HG02973 (cell line): Measurements from ENCODE around the gene TPGS1.

Experiments
- ATAC-seq: cut with Tn5 transposase; IDR thresholded peaks from one replicate; pipeline ENCODE4 v1.9.1; 2021; ENCODE audit warnings: moderate library complexity; ENCODE audit not compliant: unreplicated experiment

Gene TPGS1, protein sequence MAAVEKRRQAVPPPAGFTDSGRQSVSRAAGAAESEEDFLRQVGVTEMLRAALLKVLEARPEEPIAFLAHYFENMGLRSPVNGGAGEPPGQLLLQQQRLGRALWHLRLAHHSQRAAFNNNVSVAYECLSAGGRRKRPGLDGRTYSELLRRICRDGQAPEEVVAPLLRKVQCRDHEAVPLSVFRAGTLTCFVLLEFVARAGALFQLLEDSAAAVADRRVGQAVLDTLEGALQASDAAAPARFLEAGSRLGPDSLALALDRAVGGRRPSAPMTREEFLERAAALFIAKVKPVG

DNA sequence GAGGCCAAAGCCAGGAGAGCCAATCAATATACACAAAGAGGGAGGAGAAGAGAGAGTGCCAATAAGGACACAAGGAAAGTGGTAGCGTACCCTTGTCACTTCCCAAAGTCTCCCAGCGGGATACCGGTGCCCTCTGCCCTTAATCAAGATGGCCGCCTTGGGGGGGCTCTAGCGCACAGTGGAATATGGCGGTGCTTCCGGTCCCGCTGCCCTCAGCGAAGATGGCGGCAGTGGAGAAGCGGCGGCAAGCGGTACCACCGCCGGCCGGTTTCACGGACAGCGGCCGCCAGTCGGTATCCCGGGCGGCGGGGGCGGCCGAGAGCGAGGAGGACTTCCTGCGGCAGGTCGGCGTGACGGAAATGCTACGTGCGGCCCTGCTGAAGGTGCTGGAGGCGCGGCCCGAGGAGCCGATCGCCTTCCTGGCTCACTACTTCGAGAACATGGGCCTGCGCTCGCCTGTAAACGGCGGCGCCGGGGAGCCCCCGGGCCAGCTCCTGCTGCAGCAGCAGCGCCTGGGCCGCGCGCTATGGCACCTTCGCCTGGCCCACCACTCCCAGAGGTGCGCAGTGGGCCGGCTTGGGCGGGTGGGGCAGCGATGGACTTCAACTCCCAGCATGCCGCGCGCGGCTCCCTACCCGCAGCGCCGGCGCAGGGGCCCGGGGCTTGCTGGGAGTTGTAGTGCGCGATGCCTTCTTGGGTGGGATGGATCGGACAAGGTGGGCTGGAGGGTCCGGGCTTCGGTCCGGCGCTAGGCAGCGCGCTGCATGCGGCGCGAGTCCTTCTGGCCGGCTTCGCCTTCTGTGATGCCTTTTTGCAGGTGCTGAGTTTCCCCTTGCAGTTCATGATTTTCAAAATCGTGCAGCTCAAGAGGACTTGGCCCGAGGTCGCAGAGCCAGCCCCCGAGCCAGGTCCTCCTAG is at the start of gene TPGS1:
TPGS1 (plus strand) TSS at position 212 of the 918 bp plus-strand sequence; CDS start at position 222, 10 bp downstream.
- ATAC-seq = peak; percentile 47

DNA sequence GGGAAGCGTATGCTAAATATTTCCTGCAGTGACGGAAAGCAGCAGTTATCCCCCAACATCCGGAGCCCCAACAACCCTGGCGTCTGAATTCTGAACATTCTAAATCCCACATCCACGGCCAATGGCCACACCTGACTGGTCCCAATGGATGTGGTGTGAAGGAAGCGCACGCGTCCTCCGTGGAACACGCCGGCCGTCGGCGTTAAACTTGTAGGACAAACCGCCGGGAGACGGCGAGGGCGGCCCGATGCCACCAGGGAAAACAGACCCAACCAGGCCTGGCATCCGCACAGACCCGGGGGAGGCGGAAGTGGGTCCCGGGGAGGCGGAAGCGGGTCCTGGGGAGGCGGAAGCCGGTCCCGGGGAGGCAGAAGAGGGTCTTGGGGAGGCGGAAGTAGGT is 49.7 kb upstream of the TPGS1 start:
- no peak for ATAC-seq

DNA sequence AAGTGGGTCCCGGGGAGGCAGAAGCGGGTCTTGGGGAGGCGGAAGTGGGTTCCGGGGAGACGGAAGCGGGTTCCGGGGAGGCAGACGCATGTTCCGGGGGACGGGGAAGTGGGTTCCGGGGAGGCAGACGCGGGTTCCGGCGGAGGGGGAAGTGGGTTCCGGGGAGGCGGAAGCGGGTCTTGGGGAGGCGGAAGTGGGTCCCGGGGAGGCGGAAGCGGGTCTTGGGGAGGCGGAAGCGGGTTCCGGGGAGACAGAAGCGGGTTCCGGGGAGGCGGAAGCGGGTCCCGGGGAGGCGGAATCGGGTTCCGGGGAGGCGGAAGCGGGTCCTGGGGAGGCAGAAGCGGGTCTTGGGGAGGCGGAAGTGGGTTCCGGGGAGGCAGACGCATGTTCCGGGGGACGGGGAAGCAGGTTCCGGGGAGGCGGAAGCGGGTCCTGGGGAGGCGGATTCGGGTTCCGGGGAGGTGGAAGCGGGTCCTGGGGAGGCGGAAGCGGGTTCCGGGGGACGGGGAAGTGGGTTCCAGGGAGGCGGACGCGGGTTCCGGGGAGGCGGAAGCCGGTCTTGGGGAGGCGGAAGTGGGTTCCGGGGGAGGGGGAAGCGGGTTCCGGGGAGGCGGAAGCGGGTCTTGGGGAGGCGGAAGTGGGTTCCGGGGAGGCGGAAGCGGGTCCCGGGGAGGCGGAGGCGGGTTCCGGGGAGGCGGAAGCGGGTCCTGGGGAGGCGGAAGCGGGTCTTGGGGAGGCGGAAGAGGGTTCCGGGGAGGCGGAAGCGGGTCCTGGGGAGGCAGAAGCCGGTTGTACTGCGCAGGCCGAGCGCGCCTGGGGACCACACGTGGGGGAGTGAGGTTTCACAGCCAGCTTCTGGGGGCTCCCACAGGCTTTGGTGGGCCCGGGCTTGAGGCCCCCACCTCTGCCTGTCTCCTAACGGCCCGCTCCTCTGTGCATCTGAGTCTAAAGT is 48.9 kb upstream of the TPGS1 start:
- no peak for ATAC-seq

DNA sequence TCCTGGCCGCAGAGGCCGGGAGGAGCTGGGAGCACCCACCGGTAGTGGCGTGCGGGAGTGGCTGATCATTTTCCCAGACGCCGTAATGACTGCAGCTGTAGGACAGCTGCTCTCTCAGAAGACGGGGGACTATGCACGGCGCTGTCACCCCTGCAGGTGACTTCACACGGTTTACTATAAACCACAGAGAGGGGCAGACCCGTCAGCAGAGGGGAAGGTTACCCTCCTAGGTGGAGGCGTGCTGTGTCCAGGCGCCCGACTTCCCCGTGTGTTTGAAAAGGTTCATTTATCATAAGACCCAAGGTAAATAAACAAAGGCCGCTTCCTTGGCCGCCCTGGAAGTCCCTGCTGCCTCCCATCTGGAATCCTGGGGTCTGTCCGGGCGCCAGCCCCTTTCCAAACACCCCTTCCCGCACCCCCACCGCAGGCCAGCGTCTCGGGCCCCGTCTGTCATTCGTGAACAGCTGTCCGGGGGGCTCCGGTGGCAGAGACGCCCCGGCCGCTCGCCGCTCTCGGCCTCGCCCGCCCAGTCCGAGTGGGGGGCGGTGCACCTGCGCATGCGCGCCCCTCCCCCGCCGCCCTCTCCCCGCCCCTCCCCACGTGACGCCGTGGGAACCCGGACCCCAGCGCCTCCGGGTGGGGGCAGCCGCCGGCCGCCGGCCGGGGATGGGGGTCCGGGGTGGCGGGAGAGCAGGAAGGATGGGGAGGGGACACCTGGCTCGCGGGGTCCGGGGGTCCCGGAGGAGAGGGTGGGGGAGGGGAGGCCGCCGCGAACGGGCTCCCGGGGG is 47.4 kb upstream of the TPGS1 start:
- no peak for ATAC-seq

DNA sequence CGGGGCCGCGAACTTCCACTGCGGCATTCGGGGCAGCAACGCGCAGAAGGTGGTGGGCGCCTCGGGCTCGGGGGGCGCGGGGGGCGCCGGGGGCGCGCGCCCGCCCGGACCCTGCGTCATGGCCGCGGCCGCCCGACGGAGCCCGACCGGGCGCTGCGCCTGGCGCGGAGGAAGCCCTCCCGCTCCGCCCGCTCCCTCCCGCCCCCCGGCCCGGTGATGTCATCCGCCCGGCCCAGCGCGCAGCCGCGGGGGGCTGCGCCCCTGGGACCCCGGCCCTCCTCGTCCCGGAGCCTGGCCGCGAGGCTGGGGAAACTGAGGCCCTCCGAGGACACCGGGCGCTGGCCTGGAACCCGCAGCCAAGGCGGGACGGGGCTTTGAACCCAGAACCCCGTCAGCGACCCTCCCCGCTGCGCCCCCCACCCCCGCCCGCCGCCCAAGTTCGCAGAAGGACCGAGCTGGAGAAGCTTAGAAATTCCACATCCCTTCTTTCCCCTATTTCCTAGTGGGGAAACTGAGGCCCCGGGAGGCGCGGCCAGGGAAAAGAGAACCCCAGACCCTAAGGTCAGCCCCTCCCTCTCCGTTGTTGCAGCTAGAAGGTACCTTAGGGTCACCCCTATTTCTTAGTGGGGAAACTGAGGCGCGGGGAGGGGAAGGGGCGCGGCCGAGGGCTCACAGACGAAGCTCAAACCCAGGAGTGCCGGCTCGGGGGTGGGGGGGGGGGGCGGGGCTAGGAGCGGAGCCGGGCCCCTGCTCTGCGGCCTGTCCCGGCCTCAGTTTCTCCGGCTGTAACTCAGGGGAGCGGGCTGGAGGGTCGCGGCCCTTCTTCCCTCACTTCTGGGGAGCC is 46.2 kb upstream of the TPGS1 start, which contains the start of gene SHC2:
SHC2 (minus strand) TSS at position 157 of the 844 bp plus-strand sequence; CDS start at position 120, 37 bp downstream.
- no peak for ATAC-seq

DNA sequence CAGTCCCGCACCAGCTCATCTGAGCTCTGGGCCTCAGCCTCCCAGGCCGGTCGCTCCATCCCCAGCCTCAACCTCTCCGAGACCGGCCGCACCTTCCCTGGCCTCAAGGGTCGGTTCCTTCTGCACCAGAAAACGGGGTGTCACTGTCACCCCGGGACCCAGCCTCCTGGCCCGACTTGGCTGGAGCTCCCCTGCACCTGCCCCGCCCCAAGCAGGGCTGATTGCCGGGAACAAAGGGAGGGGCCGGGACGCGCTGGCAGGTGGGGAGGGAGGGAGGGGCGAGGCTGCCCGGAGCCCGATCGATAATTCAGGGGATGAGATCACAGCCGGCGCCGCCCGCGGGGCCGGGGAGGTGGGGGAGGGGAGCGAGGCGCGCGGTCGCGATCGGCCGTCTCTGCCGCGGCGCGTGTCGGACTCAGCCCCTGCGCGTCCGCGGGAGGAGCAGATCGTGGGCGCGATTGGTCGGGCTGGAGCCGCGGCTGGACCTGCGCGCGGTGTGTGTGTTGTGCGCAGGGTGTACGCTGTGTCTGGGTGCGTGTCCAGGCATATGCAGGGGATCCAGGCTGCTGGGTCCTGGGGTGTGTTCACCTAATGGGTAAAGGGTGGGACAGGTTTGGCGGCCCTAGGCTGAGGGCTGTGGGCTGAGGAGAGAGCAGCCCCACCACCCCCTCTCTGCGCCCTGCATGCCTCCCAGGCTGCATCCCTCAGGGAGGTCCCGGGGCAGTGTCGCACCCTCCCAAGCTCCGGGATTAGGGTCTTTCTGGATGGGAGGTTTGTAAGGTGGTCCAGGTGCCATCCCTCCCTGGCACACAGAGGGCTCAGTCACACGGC is 45.4 kb upstream of the TPGS1 start:
- ATAC-seq = no peak

DNA sequence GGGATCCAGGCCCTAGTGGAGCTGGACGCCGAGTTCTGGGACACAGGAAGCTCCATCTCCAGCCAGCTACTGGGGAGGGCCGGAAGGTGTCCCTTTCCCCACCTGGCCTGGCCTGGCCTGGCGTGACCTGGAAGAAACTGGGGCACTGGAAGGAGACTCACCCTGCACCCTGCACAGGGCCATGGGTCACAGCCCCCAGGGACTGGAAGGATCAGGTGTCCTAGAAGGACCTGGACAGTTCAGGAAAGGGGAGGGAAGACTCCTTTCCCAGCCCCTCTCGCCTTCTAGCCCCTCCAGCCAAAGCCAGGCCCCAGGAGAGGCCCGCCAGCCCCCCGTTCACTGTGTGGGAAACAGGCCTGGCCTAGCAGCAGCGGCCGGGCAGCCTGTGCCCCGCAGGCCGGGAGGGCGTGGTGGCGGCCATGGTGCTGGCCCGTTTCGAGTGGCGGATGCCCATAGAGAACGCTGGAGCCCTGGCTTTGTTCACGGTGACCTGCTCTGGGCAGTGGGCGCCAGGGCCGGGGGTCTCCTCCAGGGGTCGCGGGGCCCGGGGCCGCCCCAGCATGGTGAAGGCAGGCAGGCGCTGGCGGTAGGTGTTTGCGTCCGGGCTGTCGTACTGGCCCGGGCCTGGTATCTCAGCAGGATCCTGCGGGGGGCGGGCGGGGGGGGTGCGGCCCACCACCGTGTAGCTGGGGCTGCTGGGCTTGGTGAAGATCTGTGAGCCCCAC is 43.7 kb upstream of the TPGS1 start:
- no peak for ATAC-seq

DNA sequence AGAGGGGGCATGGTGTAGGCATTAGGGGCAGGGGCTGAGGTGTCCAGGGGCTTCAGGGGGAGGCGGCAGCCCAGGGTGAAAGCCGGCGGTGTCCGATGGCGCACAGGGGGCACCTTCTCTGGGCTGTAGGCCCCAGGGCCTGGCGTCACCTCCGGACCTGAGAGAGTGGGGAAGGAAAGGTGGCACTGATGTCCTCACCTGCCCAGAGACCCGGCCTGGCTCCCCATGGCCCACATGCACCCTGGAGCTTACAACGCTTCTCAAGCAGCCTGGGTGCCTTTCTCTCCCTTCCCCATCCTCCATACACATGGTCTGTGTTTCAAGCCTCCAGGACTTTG is 43.1 kb upstream of the TPGS1 start:
- no peak for ATAC-seq

DNA sequence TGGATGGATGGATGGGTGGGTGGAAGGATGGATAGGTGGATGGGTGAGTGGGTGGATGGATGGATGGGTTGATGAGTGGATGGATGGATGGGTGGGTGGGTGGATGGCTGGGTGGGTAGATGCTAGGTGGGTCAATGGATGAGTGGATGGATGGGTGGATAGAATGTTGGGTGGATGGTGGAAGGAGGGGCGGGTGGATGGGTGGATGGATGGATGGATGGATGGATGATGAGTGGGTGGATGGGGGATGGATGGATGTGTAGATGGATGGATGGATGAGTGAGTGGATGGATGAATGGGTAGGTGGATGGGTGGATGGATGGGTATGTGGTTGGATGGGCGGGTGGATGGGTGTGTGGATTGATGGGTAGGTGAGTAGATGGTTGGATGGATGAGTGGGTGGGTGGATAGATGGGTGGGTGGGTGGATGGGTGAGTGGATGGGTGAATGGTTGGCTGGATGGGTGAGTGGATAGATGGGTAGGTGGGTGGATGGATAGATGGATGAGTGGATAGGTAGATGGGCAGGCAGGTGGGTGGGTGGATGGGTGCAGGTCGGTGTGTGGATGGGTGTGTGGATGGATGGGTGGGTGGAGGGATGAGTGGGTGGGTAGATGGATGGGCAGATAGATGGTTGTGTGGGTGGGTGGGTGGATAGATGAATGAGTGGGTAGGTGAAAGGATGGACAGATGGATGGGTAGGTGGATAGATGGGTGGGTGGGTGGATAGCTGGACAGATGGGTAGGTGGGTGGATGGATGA is 42.1 kb upstream of the TPGS1 start:
- no peak for ATAC-seq

DNA sequence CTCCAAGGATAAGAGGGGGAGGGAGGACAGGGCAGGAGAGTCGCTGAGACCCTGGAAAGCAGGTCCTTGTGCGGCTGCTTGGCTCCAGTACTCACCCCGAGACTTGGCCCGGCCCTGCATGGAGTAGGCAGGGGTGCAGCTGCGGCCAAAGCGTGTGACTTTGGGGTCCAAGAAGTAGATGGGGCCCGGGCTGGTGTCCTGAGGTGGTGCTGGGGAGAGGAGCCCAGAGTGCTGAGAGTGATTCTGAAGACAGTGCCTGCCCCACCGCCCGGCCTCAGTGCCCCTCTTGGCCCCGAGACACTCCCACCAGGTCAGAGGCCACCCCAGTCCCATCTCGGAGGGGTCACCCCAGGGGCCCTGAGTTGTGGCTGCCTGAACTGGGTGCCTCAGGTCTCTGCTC is 39.7 kb upstream of the TPGS1 start:
- ATAC-seq = no peak

DNA sequence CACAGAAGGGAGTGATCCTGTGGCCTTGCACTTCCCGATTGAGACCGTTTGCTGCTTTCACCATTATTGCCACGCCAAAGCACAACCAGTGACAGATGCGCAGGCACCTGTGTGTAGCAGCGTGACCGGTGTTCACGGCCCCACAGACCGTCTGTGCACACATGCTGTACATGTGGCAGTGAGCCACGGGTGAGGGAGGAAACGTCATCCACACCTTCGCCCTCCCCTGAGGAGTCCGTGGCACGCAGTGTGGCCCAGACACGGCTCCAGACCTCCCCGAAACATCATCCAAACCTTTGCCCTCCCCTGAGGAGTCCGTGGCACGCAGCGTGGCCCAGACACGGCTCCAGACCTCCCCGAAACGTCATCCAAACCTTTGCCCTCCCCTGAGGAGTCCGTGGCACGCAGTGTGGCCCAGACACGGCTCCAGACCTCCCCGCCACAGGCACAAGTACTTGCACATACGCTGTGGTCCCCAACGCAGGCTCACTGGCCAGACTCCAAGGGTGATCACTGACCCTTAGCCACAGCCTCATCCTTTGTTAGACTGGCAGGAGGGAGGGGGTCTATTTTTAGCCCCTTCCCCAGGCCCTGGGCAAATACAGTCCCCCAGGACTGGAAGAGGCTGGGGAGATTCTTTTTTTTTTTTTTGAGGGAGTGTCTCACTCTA is 38.6 kb upstream of the TPGS1 start:
- no peak for ATAC-seq

DNA sequence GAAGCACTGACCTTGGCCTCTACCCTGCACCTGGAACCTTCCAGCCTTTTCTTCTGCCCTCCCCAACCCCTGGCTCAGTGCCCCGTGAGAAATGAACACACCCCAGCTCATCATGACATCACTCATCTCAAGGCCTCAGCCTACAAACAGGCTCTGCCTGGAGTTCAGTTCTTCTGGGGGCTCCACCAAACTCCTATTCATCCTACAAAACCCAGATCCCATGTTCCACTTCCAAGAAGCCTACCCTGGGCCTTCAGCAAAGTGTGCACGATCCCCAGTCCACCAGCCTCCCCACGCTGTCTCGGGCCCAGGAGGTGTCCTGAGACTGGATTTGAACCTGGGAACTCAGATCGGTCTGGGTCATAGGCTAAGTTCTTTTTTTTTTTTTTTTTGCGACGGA is 37.5 kb upstream of the TPGS1 start:
- no peak for ATAC-seq

DNA sequence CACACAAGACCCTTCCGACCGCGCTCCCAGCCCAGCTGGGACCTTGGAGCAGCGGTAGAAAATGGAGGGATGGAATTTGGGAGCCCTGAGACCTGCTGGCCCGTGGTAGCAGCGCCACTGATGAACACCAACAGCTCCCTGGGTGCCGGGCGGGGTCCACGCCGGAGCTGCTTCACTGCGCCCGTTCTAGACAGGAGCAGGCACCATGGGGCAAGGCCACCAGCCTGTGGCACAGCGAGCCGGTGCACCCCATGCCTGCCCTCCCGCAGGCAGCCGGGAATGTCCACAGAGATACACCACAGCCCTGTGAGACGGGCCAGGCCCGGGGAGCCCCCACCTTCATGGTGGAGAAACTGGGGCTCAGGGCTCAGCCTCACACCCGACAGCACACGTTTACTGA is 36.6 kb upstream of the TPGS1 start:
- no peak for ATAC-seq

DNA sequence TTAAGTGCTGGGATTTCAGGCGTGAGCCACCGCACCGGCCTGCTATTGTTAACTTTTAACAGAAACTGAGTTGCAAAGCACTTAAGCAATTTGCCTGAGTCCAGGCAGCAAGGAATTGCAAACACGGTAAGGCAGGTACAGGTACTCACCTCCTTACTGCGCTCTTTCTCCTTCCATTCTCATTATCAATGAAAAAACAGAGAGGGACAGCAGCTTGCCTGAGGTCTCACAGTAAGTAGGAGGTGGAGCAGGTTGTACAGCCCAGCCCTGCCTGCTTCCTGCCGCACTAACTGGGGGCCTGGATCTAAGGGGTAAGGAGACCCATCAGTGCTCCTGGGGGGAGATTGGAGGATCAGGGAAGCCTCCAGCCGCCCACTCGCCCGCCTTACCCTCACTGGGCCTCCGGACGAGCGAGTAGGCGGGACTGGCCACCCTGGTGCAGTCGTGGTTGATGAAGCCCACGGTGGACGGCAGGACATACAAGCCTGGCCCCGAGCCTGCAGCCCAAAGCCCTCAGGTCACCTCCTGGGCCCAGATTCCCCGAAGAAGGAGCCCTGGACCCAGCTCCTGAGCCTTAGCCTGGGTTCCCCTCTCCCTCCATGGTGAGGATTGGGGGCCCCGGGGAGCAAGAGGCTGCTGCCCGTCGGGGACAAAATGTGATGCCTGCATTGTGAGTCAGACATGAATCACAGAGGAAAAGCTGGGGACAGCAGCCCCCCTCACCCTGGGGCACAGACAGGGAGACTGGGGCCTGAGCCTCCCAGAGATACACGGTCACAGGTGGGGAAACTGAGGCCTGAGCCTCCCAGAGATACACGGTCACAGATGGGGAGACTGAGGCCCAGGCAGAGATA is 35.1 kb upstream of the TPGS1 start:
- ATAC-seq = no peak
